ENCODE measurements around the gene AKAP8. TPM values are rescaled to one million over a fixed set of nuclear protein-coding genes. Genes with fewer than 3 reads are reported as not detected.

AKAP8 gene
- total RNA-seq, 1 experiment from 2014 or later: 59.5 TPM

DNA sequence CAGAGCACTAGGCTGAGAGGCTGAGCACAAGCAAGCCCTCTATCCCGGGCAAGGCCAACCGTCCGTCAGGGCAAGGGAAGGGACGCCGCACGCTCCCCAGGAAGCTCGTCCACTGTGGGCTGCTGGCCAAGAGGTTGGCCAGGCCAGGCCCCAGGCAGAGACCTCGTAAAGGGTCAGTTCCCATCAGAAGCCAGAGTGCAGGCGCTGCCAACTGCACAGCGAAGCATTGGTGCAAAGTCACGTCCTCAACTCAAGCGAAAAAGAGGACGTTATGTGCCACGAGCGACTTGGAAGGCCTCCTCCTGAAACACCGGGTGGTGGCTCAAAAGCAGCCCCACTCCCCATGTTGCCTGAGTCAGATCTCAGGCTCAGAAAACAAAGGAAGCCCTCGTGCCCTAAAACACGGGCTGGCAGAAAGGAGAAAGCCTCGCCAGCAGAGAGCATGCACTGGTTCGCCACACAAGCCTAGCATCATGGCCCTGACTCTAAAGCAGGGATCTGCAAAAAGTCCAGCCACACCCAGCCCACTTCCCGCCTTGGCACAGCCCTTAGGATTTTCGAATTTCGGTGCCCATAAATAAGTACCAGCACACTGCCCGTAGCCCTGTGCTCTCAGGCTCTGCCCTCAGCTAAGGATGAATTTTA, 4.7 kb downstream of the AKAP8 start:
- H4K20me1 ChIP-seq (ENCODE audit: control insufficient read depth, insufficient read depth, insufficient read length): no peaks in the 10 kb centered on the region
- no peak overlapping the region for H3K14ac ChIP-seq (ENCODE audit: insufficient read depth, low read length)
- H4K91ac ChIP-seq (ENCODE audit: insufficient read length, low read depth, low read length): no peak overlapping the region
- peak overlapping the region in 2 of 3 experiments; percentile 34 to 82; a peak in 4 of 7 replicates for H3K27ac Mint-ChIP-seq
- H2AFZ ChIP-seq (ENCODE audit: low read length): no peak overlapping the region
- peaks cover 5% of the 10 kb centered on the region for H3K23me2 ChIP-seq (ENCODE audit: insufficient read length, low read depth, low read length, poor library complexity, severe bottlenecking)
- peaks cover 33% of the 10 kb centered on the region; the same call in 1 of the 2 replicates for H3K79me2 ChIP-seq (ENCODE audit: insufficient read depth, low read length)
- no peak overlapping the region for H3K23ac ChIP-seq (ENCODE audit: insufficient read length, low read depth, low read length)
- H4K5ac ChIP-seq (ENCODE audit: insufficient read length, low read depth, low read length): no peak overlapping the region
- WGBS (ENCODE audit: extremely low coverage, insufficient read length, low lambda C conversion rate): no CpG with 5 or more reads among the region's 24 CpGs
- no peak overlapping the region for H3K56ac ChIP-seq (ENCODE audit: insufficient read length, low read depth, low read length)
- no peak overlapping the region for H3K27ac ChIP-seq (ENCODE audit: insufficient read length, low read depth, low read length)
- H3K4me2 ChIP-seq (ENCODE audit: insufficient read depth, insufficient read length, low read length): no peak overlapping the region
- H2BK20ac ChIP-seq (ENCODE audit: low read depth, low read length, poor library complexity, severe bottlenecking): no peak overlapping the region
- H3K9me3 ChIP-seq (ENCODE audit: control insufficient read depth, low read depth, low read length): no peaks in the 10 kb centered on the region
- no peak overlapping the region for H2BK120ac ChIP-seq (ENCODE audit: low read depth, low read length, poor library complexity, severe bottlenecking)
- no peaks in the 10 kb centered on the region for H3K79me1 ChIP-seq (ENCODE audit: insufficient read depth, low read depth, low read length, poor library complexity, severe bottlenecking)
- H3T11ph ChIP-seq (ENCODE audit: low read length): no peak overlapping the region
- H4K8ac ChIP-seq (replicated peaks; ENCODE audit: insufficient read length, low read depth, low read length): no peak overlapping the region
- H3K4me3 Mint-ChIP-seq: no peak overlapping the region
- no peak overlapping the region for H2BK5ac ChIP-seq (ENCODE audit: insufficient read length, low read length)
- no peak overlapping the region for H2BK15ac ChIP-seq (ENCODE audit: low read depth, low read length)
- no peak overlapping the region for H2AK5ac ChIP-seq (ENCODE audit: insufficient read length, low read length)
- peaks cover 33 to 44% (median 38%) of the 10 kb centered on the region in 3 experiments for H3K36me3 Mint-ChIP-seq (ENCODE audit: insufficient read depth in 1 of 3, low read depth in 3 of 3)
- H3K4me1 ChIP-seq (ENCODE audit: insufficient read depth, low read length): peaks cover 2% of the 10 kb centered on the region; the same call in 1 of the 2 replicates
- H3K9me3 Mint-ChIP-seq: no peaks in the 10 kb centered on the region; a peak in 1 of 5 replicates
- peaks cover 16 to 17% of the 10 kb centered on the region in 2 experiments for H3K4me1 Mint-ChIP-seq
- TF ChIP-seq, protein P1, sequence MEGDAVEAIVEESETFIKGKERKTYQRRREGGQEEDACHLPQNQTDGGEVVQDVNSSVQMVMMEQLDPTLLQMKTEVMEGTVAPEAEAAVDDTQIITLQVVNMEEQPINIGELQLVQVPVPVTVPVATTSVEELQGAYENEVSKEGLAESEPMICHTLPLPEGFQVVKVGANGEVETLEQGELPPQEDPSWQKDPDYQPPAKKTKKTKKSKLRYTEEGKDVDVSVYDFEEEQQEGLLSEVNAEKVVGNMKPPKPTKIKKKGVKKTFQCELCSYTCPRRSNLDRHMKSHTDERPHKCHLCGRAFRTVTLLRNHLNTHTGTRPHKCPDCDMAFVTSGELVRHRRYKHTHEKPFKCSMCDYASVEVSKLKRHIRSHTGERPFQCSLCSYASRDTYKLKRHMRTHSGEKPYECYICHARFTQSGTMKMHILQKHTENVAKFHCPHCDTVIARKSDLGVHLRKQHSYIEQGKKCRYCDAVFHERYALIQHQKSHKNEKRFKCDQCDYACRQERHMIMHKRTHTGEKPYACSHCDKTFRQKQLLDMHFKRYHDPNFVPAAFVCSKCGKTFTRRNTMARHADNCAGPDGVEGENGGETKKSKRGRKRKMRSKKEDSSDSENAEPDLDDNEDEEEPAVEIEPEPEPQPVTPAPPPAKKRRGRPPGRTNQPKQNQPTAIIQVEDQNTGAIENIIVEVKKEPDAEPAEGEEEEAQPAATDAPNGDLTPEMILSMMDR (conservative IDR thresholded peaks at IDR 0.05): no peak
- no peaks in the 10 kb centered on the region; the same call in 1 of the 2 replicates for H3K27me3 Mint-ChIP-seq (ENCODE audit: low read depth)
- no peaks in the 10 kb centered on the region for H3K27me3 ChIP-seq (ENCODE audit: insufficient read depth, low read length)
- no peak overlapping the region for H3K9ac ChIP-seq (ENCODE audit: extremely low read depth, insufficient read length, low read length)
- no peak overlapping the region for H2BK12ac ChIP-seq (ENCODE audit: insufficient read length, low read depth, low read length)
- no peak overlapping the region for H3K4ac ChIP-seq (ENCODE audit: low read depth, low read length)
- DNase-seq: no peak
- no peak overlapping the region for H3K18ac ChIP-seq (ENCODE audit: insufficient read length, low read depth, low read length)
